T-helper 2 cell treated with Interferon-gamma antibody and Interleukin-4, amounts not matched to agents 100 ng/mL and 5 ng/mL, for 36 hours (primary cell): ENCODE measurements around the gene CAD. TPM values are rescaled to one million over a fixed set of nuclear protein-coding genes. Genes with fewer than 3 reads are reported as not detected.
"Not testable (repeated sequence)": the region's sequence is repeated elsewhere in the genome, so short reads cannot be mapped to it uniquely, and the experiment has no call there.

Experiments
- intact Hi-C: fragments of 100-400 bp; cut with micrococcal nuclease; formaldehyde crosslinking; loops from one replicate; pipeline ENCODE4 v1.15.1; 2023
- total RNA-seq: library from RNA; stranded (reverse); gene quantifications from 2 replicates; pipeline ENCODE4 v1.2.3, GENCODE V29; 2022

CAD gene
- 86.4 and 87.1 TPM in 2 replicates for total RNA-seq

GRCh38 chr2:27217173-27218121 is at the start of gene CAD:
Gene CAD, plus strand, starts transcription at chr2:27217369. Its CDS starts 183 bp downstream, at chr2:27217552.
- intact Hi-C loops = loop anchor here (5.0 kb wide), 1 partner anchor 45 kb away; the partner anchor contains the start of gene SLC30A3

GRCh38 chr2:27170581-27171337 is 46.4 kb upstream of the CAD start:
- intact Hi-C loops = no loop called here

GRCh38 chr2:27171351-27171848 is 45.8 kb upstream of the CAD start:
- intact Hi-C loops = no loop called here

GRCh38 chr2:27174638-27175037 is 42.5 kb upstream of the CAD start:
- intact Hi-C loops = no loop called here

- intact Hi-C loops = no loop called here
Measured at GRCh38 chr2:27175330-27175729, 41.8 kb upstream of the CAD start.

GRCh38 chr2:27175781-27176180 is 41.4 kb upstream of the CAD start:
- intact Hi-C loops = not testable (repeated sequence)

- intact Hi-C loops = no loop called here
Measured at GRCh38 chr2:27177441-27178351, 39.5 kb upstream of the CAD start.

GRCh38 chr2:27178469-27178868 is 38.7 kb upstream of the CAD start:
- intact Hi-C loops = no loop called here

GRCh38 chr2:27179344-27180000 is 37.7 kb upstream of the CAD start:
- intact Hi-C loops = no loop called here

GRCh38 chr2:27182346-27182745 is 34.8 kb upstream of the CAD start:
- intact Hi-C loops = no loop called here

GRCh38 chr2:27184115-27184514 is 33.1 kb upstream of the CAD start:
- intact Hi-C loops = no loop called here

GRCh38 chr2:27185331-27186026 is 31.7 kb upstream of the CAD start:
- intact Hi-C loops = no loop called here

GRCh38 chr2:27186613-27187345 is 30.4 kb upstream of the CAD start:
- intact Hi-C loops = no loop called here

- intact Hi-C loops = loop anchor here (2.0 kb wide), 1 partner anchor 229 kb away; no protein-coding TSS in a partner anchor
Measured at GRCh38 chr2:27189989-27190388, 27.2 kb upstream of the CAD start.

- intact Hi-C loops = loop anchor here (1.0 to 2.0 kb wide), 2 partner anchors 93 to 230 kb away; no protein-coding TSS in a partner anchor
Measured at GRCh38 chr2:27191070-27191829, 25.9 kb upstream of the CAD start.

GRCh38 chr2:27194538-27195354 is 22.4 kb upstream of the CAD start:
- intact Hi-C loops = no loop called here

GRCh38 chr2:27195799-27196198 is 21.4 kb upstream of the CAD start:
- intact Hi-C loops = not testable (repeated sequence)
